ENCODE data around the gene REX1BD. TPM values are rescaled to one million over a fixed set of nuclear protein-coding genes. Genes with fewer than 3 reads are reported as not detected.

Gene REX1BD
- polyA plus RNA-seq, 3 donors, result 33.3 to 51.5 (median 41.9) TPM

GRCh38 chr19:18637673-18638630 lies 49.4 kb downstream of the REX1BD start:
- no peak for DNase-seq

GRCh38 chr19:18639706-18640243 lies 51.2 kb downstream of the REX1BD start:
- DNase-seq, result no peak

Other genes starting within 250 kb of the REX1BD start
- gene PGPEP1, start 248.2 kb upstream of the REX1BD start, polyA plus RNA-seq (ENCODE audit: insufficient read length in 3 of 3), result 10 to 100 TPM; 21.3 to 33.2 (median 32.1) TPM
- 1 to 10 TPM; 4.5 to 6.9 (median 6.0) TPM for gene GDF15, start 202.6 kb upstream of the REX1BD start, polyA plus RNA-seq (ENCODE audit: insufficient read length in 3 of 3)
- 1 to 10 TPM in 1 of 3 donors, under 1 TPM in 2; 0.87 to 1.2 (median 0.98) TPM for gene LRRC25, start 191.2 kb upstream of the REX1BD start, polyA plus RNA-seq (ENCODE audit: insufficient read length in 3 of 3)
- gene SSBP4, start 169.4 kb upstream of the REX1BD start, polyA plus RNA-seq (ENCODE audit: insufficient read length in 3 of 3), result 100 to 1,000 TPM in 2 of 3 donors, 10 to 100 TPM in 1; 99.9 to 117 (median 117) TPM
- 100 to 1,000 TPM; 115 to 147 (median 133) TPM for gene ISYNA1, start 150.7 kb upstream of the REX1BD start, polyA plus RNA-seq (ENCODE audit: insufficient read length in 3 of 3)
- 10 to 100 TPM in 2 of 3 donors, 1 to 10 TPM in 1; 9.9 to 12.2 (median 12.0) TPM for gene ELL, start 66.7 kb upstream of the REX1BD start, polyA plus RNA-seq (ENCODE audit: insufficient read length in 3 of 3)
- gene FKBP8, start 45.2 kb upstream of the REX1BD start, polyA plus RNA-seq (ENCODE audit: insufficient read length in 3 of 3), result 100 to 1,000 TPM; 178 to 222 (median 219) TPM
- gene KXD1, start 30.9 kb upstream of the REX1BD start, polyA plus RNA-seq (ENCODE audit: insufficient read length in 3 of 3), result 10 to 100 TPM; 60.8 to 70.3 (median 67.5) TPM
- 100 to 1,000 TPM; 738 to 924 (median 787) TPM for gene UBA52, start 16.9 kb upstream of the REX1BD start, polyA plus RNA-seq (ENCODE audit: insufficient read length in 3 of 3)
- 1 to 10 TPM; 4.5 to 4.8 (median 4.7) TPM for gene CRLF1, start 18.0 kb downstream of the REX1BD start, polyA plus RNA-seq (ENCODE audit: insufficient read length in 3 of 3)
- gene TMEM59L, start 24.1 kb downstream of the REX1BD start, polyA plus RNA-seq (ENCODE audit: insufficient read length in 3 of 3), result 1 to 10 TPM; 1.8 to 3.5 (median 3.3) TPM
- 10 to 100 TPM in 1 of 3 donors, 1 to 10 TPM in 2; 7.6 to 11.0 (median 8.7) TPM for gene KLHL26, start 48.2 kb downstream of the REX1BD start, polyA plus RNA-seq (ENCODE audit: insufficient read length in 3 of 3)
- 10 to 100 TPM; 23.2 to 30.1 (median 23.7) TPM for gene CRTC1, start 94.9 kb downstream of the REX1BD start, polyA plus RNA-seq (ENCODE audit: insufficient read length in 3 of 3)
- gene COMP, start 202.5 kb downstream of the REX1BD start, polyA plus RNA-seq (ENCODE audit: insufficient read length in 3 of 3), result under 1 TPM; 0.10 to 0.56 (median 0.22) TPM
- 10 to 100 TPM; 54.6 to 66.1 (median 63.8) TPM for gene UPF1, start 243.2 kb downstream of the REX1BD start, polyA plus RNA-seq (ENCODE audit: insufficient read length in 3 of 3)